GM18909 (cell line): ENCODE results near the gene ADAD1.
A peak's percentile ranks its signal among the peaks of the same experiment; 100 is the strongest.

Experiments
- ATAC-seq: cut with Tn5 transposase; IDR thresholded peaks from one replicate; pipeline ENCODE4 v1.9.1; 2021; ENCODE audit warnings: mild to moderate bottlenecking; ENCODE audit not compliant: unreplicated experiment, poor library complexity

ADAD1 gene

GRCh38 chr4:122453384-122453995 is 74.7 kb downstream of the ADAD1 start:
- no peak for ATAC-seq

GRCh38 chr4:122456231-122457116 is 77.7 kb downstream of the ADAD1 start, which contains the start of gene IL2:
Gene IL2 (minus strand): TSS chr4:122456725. CDS start chr4:122456440, 285 bp downstream.
- ATAC-seq = no peak

GRCh38 chr4:122458625-122459024 is 79.8 kb downstream of the ADAD1 start:
- peak; percentile 81 for ATAC-seq

- no peak for ATAC-seq
Observed at GRCh38 chr4:122469457-122469856, 90.6 kb downstream of the ADAD1 start.

- ATAC-seq = no peak
Observed at GRCh38 chr4:122475233-122475632, 96.4 kb downstream of the ADAD1 start.

- ATAC-seq = no peak
Observed at GRCh38 chr4:122476126-122476525, 97.3 kb downstream of the ADAD1 start.

GRCh38 chr4:122476745-122477144 is 97.9 kb downstream of the ADAD1 start:
- no peak for ATAC-seq
